ENCODE data around the gene PIANP. TPM values are rescaled to one million over a fixed set of nuclear protein-coding genes. Genes with fewer than 3 reads are reported as not detected.

Gene PIANP
- total RNA-seq, 1 donor from 2014 or later = 3.6 TPM

DNA sequence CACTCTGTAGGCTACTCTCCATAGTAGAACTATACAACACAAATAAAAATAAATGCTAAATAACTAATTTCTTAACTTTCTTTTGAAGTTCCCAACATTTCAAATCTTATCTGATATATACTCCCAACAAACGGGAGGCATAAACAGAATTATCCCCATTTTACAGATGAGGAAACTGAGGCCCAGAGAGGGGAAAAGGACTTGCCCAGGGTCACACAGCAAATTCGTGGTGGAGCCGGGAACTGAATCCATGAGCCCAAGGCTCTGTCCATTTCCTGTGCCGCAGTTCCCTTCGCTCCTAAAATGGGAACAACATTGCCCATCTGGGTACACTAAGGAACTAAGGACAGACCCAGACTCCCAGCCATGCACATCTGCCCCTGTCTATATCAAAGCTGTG, 23.7 kb downstream of the PIANP start:
- Mint-ChIP-seq H3K9me3 (ENCODE audit: unreplicated experiment) (no peaks in the 10 kb centered on the region), H3K36me3 (ENCODE audit: low read depth, unreplicated experiment) (peaks cover 15% of the 10 kb centered on the region), H3K27ac (ENCODE audit: unreplicated experiment) (no peak overlapping the region), H3K4me3 (ENCODE audit: unreplicated experiment) (no peak overlapping the region), H3K27me3 (ENCODE audit: low read depth, unreplicated experiment) (no peaks in the 10 kb centered on the region), H3K4me1 (ENCODE audit: low read depth, unreplicated experiment) (no peaks in the 10 kb centered on the region)
- H2AFZ ChIP-seq (ENCODE audit: low read depth, low read length) = no peak overlapping the region
- no peaks in the 10 kb centered on the region for H3K27me3 ChIP-seq (ENCODE audit: insufficient read depth, low read length)
- no peak overlapping the region for H3K27ac ChIP-seq (ENCODE audit: low read depth, low read length)
- FAIRE-seq (no peak), DNase-seq (ENCODE audit: low read depth) (no peak)
- peaks cover 48% of the 10 kb centered on the region for H3K36me3 ChIP-seq (ENCODE audit: insufficient read depth, low read length)
- H3K4me2 ChIP-seq (ENCODE audit: low read length) = no peak overlapping the region
- peaks cover 52% of the 10 kb centered on the region for H3K79me2 ChIP-seq (ENCODE audit: insufficient read depth, low read length)
- peaks cover 54% of the 10 kb centered on the region for H4K20me1 ChIP-seq (ENCODE audit: insufficient read depth, low read length)
- no peak overlapping the region for H3K4me3 ChIP-seq (ENCODE audit: insufficient read depth, low read depth, low read length)
- TF ChIP-seq, protein P1, sequence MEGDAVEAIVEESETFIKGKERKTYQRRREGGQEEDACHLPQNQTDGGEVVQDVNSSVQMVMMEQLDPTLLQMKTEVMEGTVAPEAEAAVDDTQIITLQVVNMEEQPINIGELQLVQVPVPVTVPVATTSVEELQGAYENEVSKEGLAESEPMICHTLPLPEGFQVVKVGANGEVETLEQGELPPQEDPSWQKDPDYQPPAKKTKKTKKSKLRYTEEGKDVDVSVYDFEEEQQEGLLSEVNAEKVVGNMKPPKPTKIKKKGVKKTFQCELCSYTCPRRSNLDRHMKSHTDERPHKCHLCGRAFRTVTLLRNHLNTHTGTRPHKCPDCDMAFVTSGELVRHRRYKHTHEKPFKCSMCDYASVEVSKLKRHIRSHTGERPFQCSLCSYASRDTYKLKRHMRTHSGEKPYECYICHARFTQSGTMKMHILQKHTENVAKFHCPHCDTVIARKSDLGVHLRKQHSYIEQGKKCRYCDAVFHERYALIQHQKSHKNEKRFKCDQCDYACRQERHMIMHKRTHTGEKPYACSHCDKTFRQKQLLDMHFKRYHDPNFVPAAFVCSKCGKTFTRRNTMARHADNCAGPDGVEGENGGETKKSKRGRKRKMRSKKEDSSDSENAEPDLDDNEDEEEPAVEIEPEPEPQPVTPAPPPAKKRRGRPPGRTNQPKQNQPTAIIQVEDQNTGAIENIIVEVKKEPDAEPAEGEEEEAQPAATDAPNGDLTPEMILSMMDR (IDR thresholded peaks at IDR 0.05; ENCODE audit: insufficient read depth, low read depth, low read length) = no peak
- no peak for TF ChIP-seq EZH2 (IDR thresholded peaks at IDR 0.05; ENCODE audit: insufficient read depth, low read length)
- no peak overlapping the region for H3K9ac ChIP-seq (ENCODE audit: low read length)
- H3K4me1 ChIP-seq (ENCODE audit: insufficient read depth, low read length) = no peaks in the 10 kb centered on the region
- no peaks in the 10 kb centered on the region for H3K9me3 ChIP-seq (ENCODE audit: insufficient read depth, low read depth, low read length)

DNA sequence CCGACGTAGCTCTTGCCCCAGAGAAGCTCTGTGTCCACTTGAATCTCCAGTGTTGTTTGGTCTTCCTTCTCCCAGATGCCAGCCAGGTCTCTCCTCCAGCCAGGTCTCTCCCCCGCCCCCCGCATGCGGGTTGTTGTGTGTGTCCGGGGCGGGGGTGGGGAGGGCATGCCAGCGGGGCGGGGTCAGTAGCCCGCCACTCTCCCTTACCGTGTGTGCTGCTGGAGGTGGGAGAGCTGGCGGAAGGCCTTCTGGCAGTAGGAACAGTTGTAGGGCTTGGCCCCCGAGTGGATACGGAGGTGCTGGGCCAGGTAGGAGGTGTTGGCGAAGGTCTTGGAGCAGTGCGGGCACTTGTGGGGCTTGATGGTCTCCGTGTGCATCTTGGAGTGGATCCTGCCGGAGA, 28.5 kb downstream of the PIANP start:
- Histone ChIP-seq H3K36me3 (ENCODE audit: insufficient read depth, low read length) (peaks cover 57% of the 10 kb centered on the region), H3K9me3 (ENCODE audit: insufficient read depth, low read depth, low read length) (no peaks in the 10 kb centered on the region), H3K79me2 (ENCODE audit: insufficient read depth, low read length) (peaks cover 17% of the 10 kb centered on the region), H3K27me3 (ENCODE audit: insufficient read depth, low read length) (no peaks in the 10 kb centered on the region), H4K20me1 (ENCODE audit: insufficient read depth, low read length) (peaks cover 15% of the 10 kb centered on the region), H3K4me1 (ENCODE audit: insufficient read depth, low read length) (no peaks in the 10 kb centered on the region), H3K4me2 (ENCODE audit: low read length) (no peak overlapping the region), H3K9ac (ENCODE audit: low read length) (no peak overlapping the region), H3K27ac (ENCODE audit: low read depth, low read length) (no peak overlapping the region), H2AFZ (ENCODE audit: low read depth, low read length) (no peak overlapping the region), H3K4me3 (ENCODE audit: insufficient read depth, low read depth, low read length) (no peak overlapping the region)
- TF ChIP-seq, protein P1 (IDR thresholded peaks at IDR 0.05; ENCODE audit: insufficient read depth, low read depth, low read length) = no peak
- no peak for TF ChIP-seq EZH2 (IDR thresholded peaks at IDR 0.05; ENCODE audit: insufficient read depth, low read length)
- Mint-ChIP-seq H3K27ac (ENCODE audit: unreplicated experiment) (no peak overlapping the region), H3K4me1 (ENCODE audit: low read depth, unreplicated experiment) (no peaks in the 10 kb centered on the region), H3K9me3 (ENCODE audit: unreplicated experiment) (no peaks in the 10 kb centered on the region), H3K4me3 (ENCODE audit: unreplicated experiment) (no peak overlapping the region), H3K27me3 (ENCODE audit: low read depth, unreplicated experiment) (no peaks in the 10 kb centered on the region), H3K36me3 (ENCODE audit: low read depth, unreplicated experiment) (peaks cover 19% of the 10 kb centered on the region)
- FAIRE-seq (no peak), DNase-seq (ENCODE audit: low read depth) (no peak)

DNA sequence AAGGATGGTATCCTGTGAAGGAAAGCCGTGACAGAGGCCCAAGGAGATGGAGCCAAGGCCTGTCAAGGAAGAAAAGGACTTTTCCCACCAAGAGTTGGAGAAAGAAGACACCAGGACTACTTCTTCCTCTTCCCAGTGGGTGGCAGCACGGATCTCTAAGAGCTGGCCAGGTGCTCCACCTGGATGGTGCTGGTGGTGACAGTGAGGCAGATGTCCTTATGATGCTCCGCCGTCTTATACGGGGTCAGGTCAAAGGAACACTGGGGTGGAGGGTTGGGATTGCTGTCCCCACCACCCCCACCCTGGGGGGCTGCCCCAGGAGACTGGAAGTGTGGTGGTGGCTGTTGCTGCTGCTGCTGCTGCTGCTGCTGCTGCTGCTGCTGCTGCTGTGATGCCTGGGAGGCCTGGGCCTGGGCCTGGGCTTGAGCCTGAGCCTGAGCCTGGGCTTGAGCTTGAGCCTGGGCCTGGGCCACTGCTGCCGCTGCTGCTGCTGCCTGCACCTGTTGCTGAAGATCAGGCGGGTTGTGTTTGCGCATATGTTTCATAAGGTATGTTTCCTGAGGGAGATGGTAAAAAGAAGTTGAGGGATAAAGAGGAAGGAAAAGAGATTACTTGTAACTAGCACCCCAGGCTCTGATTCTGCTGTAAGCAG, 32.9 kb downstream of the PIANP start:
- Mint-ChIP-seq H3K36me3 (ENCODE audit: low read depth, unreplicated experiment) (peaks cover 16% of the 10 kb centered on the region), H3K4me3 (ENCODE audit: unreplicated experiment) (no peak overlapping the region), H3K27me3 (ENCODE audit: low read depth, unreplicated experiment) (no peaks in the 10 kb centered on the region), H3K4me1 (ENCODE audit: low read depth, unreplicated experiment) (no peaks in the 10 kb centered on the region), H3K27ac (ENCODE audit: unreplicated experiment) (no peak overlapping the region), H3K9me3 (ENCODE audit: unreplicated experiment) (no peaks in the 10 kb centered on the region)
- no peak overlapping the region for H3K4me3 ChIP-seq (ENCODE audit: insufficient read depth, low read depth, low read length)
- H4K20me1 ChIP-seq (ENCODE audit: insufficient read depth, low read length) = no peaks in the 10 kb centered on the region
- no peak overlapping the region for H2AFZ ChIP-seq (ENCODE audit: low read depth, low read length)
- DNase-seq (ENCODE audit: low read depth) (no peak), FAIRE-seq (no peak)
- no peaks in the 10 kb centered on the region for H3K9me3 ChIP-seq (ENCODE audit: insufficient read depth, low read depth, low read length)
- H3K79me2 ChIP-seq (ENCODE audit: insufficient read depth, low read length) = peaks cover 5% of the 10 kb centered on the region
- no peak overlapping the region for H3K27ac ChIP-seq (ENCODE audit: low read depth, low read length)
- H3K9ac ChIP-seq (ENCODE audit: low read length) = no peak overlapping the region
- no peaks in the 10 kb centered on the region for H3K4me1 ChIP-seq (ENCODE audit: insufficient read depth, low read length)
- H3K36me3 ChIP-seq (ENCODE audit: insufficient read depth, low read length) = peaks cover 40% of the 10 kb centered on the region
- no peak overlapping the region for H3K4me2 ChIP-seq (ENCODE audit: low read length)
- TF ChIP-seq, protein P1 (IDR thresholded peaks at IDR 0.05; ENCODE audit: insufficient read depth, low read depth, low read length) = peak; percentile 4
- no peak for TF ChIP-seq EZH2 (IDR thresholded peaks at IDR 0.05; ENCODE audit: insufficient read depth, low read length)
- no peaks in the 10 kb centered on the region for H3K27me3 ChIP-seq (ENCODE audit: insufficient read depth, low read length)
